HG02642 (cell line): ENCODE results near the gene AIRE.

ENCODE experiments used
- ATAC-seq: cut with Tn5 transposase; IDR thresholded peaks from one replicate; pipeline ENCODE4 v1.9.1; 2021; ENCODE audit warnings: mild to moderate bottlenecking; ENCODE audit not compliant: unreplicated experiment, poor library complexity

AIRE gene

GRCh38 chr21:44321846-44322450 is 36.3 kb downstream of the AIRE start:
- ATAC-seq, result no peak

GRCh38 chr21:44322621-44323325 is 37.1 kb downstream of the AIRE start:
- no peak for ATAC-seq

GRCh38 chr21:44323591-44323990 is 37.9 kb downstream of the AIRE start:
- ATAC-seq, result no peak

- ATAC-seq, result no peak
These were observed 38.6 kb downstream of the AIRE start for GRCh38 chr21:44324106-44324853.

GRCh38 chr21:44324854-44325107 is 39.1 kb downstream of the AIRE start:
- no peak for ATAC-seq

GRCh38 chr21:44325386-44326271 is 40.0 kb downstream of the AIRE start:
- no peak for ATAC-seq

GRCh38 chr21:44326272-44326647 is 40.6 kb downstream of the AIRE start:
- ATAC-seq, result no peak

- no peak for ATAC-seq
These were observed 41.3 kb downstream of the AIRE start for GRCh38 chr21:44326716-44327602.

GRCh38 chr21:44327603-44327974 is 41.9 kb downstream of the AIRE start:
- no peak for ATAC-seq

- ATAC-seq, result no peak
These were observed 42.7 kb downstream of the AIRE start for GRCh38 chr21:44328242-44328895.

GRCh38 chr21:44329086-44329889 is 43.6 kb downstream of the AIRE start:
- ATAC-seq, result no peak

GRCh38 chr21:44329971-44330681 is 44.5 kb downstream of the AIRE start:
- ATAC-seq, result no peak

GRCh38 chr21:44330698-44331097 is 45.0 kb downstream of the AIRE start:
- ATAC-seq, result no peak

- ATAC-seq, result no peak
These were observed 45.5 kb downstream of the AIRE start for GRCh38 chr21:44331209-44331608.

GRCh38 chr21:44331650-44332307 is 46.1 kb downstream of the AIRE start:
- ATAC-seq, result no peak

GRCh38 chr21:44332383-44332782 is 46.7 kb downstream of the AIRE start:
- ATAC-seq, result no peak

- no peak for ATAC-seq
These were observed 47.3 kb downstream of the AIRE start for GRCh38 chr21:44332965-44333364.
